Fibroblast of lung (primary cell): ENCODE results near the gene TENM4.

Experiments used
- CTCF ChIP-seq, 2 donors: IDR thresholded peaks in 1 of 2; conservative IDR thresholded peaks in 1 of 2; 1 replicate in 1 of 2; 2 replicates in 1 of 2; pipeline ENCODE4 v1.5.1; 2011 to 2012; ENCODE audit warnings: low read length in 2 of 2, control low read depth in 1 of 2, inconsistent platforms in 1 of 2, low read depth in 1 of 2, mild to moderate bottlenecking in 1 of 2
- EZH2 ChIP-seq: IDR thresholded peaks from 2 replicates; pipeline ENCODE4 v1.5.1; 2012; ENCODE audit warnings: low read length, control low read depth, mild to moderate bottlenecking; ENCODE audit errors: missing control alignments

GRCh38 chr11:78967811-78968210 lies 473.0 kb downstream of the TENM4 start:
- TF ChIP-seq EZH2 (no peak), CTCF (conservative IDR thresholded peaks at IDR 0.05 in 1 of 2, IDR thresholded peaks at IDR 0.05 in 1 of 2; ENCODE audit: low read depth in 1 of 2, low read length in 2 of 2) (no peak)
